Fibroblast of mammary gland (primary cell): ENCODE data around the gene MAN2B2.
"Not testable (repeated sequence)": the region's sequence is repeated elsewhere in the genome, so short reads cannot be mapped to it uniquely, and the experiment has no call there.

Source experiments
- DNase-seq: peaks from one replicate; pipeline ENCODE4 v3.0.0-alpha.2; 2010; ENCODE audit warnings: low read depth
- H3K4me3 ChIP-seq: 2 replicates; pipeline ENCODE4 v1.5.1; 2011; ENCODE audit warnings: low read depth, mild to moderate bottlenecking, low read length, moderate library complexity; ENCODE audit not compliant: control insufficient read depth
- TF ChIP-seq, protein P1 (sequence below): conservative IDR thresholded peaks from 2 replicates; pipeline ENCODE4 v1.5.1; 2011; ENCODE audit warnings: low read depth, low read length, inconsistent platforms; ENCODE audit not compliant: control insufficient read depth, insufficient read depth

MAN2B2 gene

DNA sequence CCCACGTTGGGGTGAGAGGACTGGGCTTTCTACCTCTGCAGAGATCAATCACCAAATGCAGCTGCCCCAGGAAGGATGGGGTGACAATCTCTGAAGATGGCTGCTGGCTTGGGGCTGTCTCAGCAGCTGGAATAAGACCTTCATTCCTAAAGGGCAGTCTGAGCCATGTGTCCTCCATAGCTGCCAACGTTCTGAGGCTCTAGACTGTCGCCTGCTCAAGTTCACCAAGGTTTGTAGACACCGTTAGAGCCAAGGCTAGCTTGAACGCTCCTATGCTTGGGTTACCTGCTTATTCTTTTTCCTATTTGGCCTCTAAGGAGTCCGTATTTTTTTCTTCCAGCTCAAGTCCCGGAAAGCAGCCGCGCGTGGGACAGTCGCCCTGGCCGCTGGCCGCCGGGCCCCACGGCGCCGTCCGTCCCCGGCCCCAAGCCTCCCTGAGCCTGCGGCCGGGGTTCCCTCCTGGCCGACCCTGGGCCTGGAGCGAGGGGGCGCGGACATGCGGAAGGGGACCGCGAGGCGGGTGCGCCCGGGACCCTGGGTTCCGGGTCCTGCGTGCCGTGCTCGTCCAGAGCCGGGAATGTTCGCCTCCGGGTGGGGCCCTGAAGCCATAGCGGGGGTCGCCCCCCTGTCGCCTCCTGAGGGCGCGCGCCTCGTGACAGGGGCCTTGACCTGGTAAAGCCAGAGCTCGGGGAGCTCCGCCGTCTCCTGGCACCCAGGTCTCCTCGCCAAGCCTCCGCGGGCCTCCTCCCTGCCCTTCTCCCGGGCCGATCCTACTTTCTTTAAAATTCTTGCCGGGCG is 88.8 kb downstream of the MAN2B2 start:
- H3K4me3 ChIP-seq, result no peak overlapping the region
- DNase-seq, result no peak
- TF ChIP-seq, protein P1, sequence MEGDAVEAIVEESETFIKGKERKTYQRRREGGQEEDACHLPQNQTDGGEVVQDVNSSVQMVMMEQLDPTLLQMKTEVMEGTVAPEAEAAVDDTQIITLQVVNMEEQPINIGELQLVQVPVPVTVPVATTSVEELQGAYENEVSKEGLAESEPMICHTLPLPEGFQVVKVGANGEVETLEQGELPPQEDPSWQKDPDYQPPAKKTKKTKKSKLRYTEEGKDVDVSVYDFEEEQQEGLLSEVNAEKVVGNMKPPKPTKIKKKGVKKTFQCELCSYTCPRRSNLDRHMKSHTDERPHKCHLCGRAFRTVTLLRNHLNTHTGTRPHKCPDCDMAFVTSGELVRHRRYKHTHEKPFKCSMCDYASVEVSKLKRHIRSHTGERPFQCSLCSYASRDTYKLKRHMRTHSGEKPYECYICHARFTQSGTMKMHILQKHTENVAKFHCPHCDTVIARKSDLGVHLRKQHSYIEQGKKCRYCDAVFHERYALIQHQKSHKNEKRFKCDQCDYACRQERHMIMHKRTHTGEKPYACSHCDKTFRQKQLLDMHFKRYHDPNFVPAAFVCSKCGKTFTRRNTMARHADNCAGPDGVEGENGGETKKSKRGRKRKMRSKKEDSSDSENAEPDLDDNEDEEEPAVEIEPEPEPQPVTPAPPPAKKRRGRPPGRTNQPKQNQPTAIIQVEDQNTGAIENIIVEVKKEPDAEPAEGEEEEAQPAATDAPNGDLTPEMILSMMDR, result no peak

DNA sequence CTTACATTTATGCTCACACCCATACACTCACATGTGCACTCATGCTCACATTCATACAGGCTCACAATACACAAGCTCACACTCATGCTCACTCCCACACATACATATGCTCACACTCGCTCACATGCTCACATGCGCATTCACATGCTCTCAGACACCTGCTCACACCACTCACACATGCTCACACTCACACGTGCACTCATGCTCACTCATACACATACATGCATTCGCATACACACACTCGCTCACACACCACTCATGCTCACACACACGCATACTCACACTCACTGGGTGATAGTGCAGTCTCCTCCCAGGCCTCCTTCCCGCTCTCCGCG is 90.3 kb downstream of the MAN2B2 start:
- no peak overlapping the region for H3K4me3 ChIP-seq
- no peak for DNase-seq
- TF ChIP-seq, protein P1, result no peak

DNA sequence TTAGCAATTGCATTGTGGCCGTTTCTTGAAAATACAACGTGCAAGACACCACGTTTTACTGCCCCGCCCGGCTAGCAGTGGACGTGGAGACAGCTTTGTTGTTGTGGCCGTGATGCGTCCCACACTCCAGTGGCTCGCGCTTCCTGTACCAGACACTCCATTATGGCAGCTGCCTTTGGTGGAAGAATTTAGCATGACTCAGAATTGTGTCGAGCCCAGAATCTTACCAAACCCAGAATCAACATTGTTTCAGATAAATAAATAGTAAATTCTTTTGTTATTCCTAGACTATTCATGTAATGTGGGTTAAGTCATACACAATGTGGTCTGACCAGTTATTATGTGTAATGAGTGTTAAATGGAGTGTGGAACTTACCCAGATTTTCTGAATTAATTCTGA is 93.4 kb downstream of the MAN2B2 start:
- no peak overlapping the region for H3K4me3 ChIP-seq
- DNase-seq, result peak; percentile 47
- TF ChIP-seq, protein P1, result no peak

DNA sequence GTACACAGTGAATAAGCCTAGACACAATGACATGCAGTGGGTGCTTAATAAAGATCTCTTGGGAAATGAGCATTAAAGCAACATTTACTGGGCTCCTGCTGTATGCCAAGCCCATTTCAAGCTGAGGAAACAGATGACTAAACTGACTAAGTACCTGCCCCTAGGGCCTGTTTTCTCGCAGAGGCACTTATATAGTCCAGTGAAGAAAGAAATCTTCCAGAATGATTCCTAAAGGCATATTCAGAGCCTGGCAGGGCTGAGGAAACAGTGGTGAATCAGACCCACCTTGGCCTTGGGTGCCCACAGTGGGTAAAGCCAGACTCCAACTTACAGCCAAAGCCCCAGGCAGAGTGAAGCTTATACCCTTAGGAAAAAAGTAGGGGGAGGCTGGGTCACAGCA is 96.7 kb downstream of the MAN2B2 start:
- TF ChIP-seq, protein P1, result no peak
- no peak overlapping the region for H3K4me3 ChIP-seq
- DNase-seq, result no peak

DNA sequence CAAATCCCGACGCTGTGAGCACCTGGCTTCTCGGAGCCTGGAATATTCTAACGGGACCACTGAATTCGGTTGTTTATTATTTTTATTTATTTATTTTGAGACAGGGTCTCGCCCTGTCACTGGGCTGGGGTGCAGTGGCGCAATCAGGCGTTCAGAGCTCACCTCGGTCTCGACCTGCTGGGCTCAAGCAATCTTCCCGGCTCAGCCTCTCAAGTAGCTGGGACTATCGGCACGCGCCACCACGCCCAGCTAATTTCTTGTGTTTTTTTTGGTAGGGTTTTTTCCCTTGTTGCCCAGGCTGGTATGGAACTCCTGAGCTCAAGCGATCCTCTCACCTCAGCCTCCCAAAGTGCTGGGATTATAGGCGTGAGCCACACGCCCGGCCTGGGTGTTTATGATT is 97.1 kb downstream of the MAN2B2 start:
- H3K4me3 ChIP-seq, result no peak overlapping the region
- no peak for DNase-seq
- TF ChIP-seq, protein P1, result no peak

DNA sequence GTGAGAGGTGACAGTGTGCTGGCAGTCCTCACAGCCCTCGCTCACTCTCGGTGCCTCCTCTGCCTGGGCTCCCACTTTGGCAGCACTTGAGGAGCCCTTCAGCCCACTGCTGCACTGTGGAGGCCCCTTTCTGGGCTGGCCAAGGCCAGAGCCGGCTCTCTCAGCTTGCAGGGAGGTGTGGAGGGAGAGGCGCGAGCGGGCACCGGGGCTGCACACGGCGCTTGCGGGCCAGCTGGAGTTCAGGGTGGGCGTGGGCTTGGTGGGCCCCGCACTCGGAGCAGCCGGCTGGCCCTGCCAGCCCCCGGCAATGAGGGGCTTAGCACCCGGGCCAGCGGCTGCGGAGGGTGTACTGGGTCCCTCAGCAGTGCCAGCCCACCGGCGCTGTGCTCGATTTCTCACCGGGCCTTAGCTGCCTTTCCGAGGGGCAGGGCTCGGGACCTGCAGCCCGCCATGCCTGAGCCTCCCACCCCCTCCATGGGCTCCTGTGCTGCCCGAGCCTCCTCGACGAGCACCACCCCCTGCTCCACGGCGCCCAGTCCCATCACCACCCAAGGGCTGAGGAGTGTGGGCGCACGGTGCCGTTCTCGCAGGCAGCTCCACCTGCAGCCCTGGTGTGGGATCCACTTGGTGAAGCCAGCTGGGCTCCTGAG is 97.7 kb downstream of the MAN2B2 start:
- H3K4me3 ChIP-seq, result not testable (repeated sequence)

More for the DNA sequence above, 97.7 kb downstream of the MAN2B2 start:
- DNase-seq, result not testable (repeated sequence)
